ENCODE data around the gene SPATA24.
"Not testable (repeated sequence)": the region's sequence is repeated elsewhere in the genome, so short reads cannot be mapped to it uniquely, and the experiment has no call there.

The SPATA24 gene

GRCh38 chr5:139347863-139348262, 56.0 kb downstream of the SPATA24 start:
- not testable (repeated sequence) for DNase-seq (ENCODE audit: low read depth in 2 of 2)
